GM19328 (cell line): ENCODE measurements around the gene NAA60.

Experiments
- ATAC-seq: cut with Tn5 transposase; IDR thresholded peaks from one replicate; pipeline ENCODE4 v1.9.1; 2021; ENCODE audit warnings: mild to moderate bottlenecking, moderate library complexity; ENCODE audit not compliant: unreplicated experiment

NAA60 gene

DNA sequence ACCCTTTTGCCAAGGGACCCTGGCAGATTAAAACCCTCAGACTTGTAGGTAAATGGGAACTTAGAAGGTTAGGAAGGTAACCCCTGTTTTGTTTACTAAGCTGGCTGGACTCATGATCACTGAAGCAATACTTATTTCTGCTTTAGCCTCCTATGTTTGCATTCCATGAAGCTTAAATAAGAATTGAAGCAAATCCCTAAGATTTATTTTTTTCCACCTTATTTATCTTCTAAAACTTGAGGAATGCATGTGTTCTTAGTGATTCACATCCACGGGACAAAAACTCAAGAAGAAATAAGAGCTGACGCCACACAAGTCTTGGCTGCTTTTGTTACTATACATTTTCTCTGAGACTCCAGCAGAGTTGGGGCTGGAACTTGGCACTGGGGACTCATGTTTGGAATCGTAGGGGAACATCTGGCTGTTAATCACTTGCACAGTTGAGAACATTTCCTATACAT lies 92.8 kb downstream of the NAA60 start:
- no peak for ATAC-seq
